ENCODE measurements around the gene GLRA2.
A peak's percentile ranks its signal among the peaks of the same experiment; 100 is the strongest.
"Not testable (repeated sequence)": the region's sequence is repeated elsewhere in the genome, so short reads cannot be mapped to it uniquely, and the experiment has no call there.

Gene GLRA2

DNA sequence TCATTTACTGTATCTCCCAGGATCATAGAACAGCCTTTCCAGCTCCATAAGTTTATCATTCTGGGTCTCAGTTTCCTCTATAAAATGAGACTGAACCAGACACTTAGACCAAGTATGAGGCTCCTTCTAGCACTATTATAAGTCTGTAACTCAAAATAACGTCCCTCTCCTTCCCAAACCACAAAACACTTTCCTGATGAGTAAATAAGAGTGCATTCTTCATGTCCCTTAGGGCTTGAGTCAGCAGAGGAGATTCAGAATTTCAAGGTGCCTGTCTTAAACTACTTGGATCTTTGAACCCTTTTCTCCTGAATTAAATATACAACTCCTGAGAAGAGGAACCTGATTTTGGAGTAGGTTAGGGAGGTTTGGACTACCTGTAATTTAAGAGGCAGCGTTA is 62.6 kb downstream of the GLRA2 start:
- DNase-seq (ENCODE audit: low read depth in 2 of 2), result no peak

DNA sequence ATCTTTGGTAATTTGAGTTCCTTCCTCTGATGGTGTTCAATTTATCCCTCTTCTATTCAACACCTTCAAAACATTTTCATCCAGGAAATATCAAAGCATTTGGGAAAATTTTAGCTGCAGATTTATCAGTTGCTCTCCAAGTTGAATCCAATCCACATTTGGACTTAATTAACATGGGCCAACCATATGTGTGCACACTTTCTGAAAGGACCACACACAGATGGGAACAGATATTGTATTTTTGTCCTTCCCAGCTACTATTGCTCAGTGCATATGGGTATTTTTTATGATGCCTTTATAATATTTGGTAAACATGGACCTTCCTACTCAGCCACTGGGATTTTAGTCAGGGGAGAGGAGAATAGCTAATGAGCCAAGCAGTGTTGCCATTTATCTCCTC is 65.2 kb downstream of the GLRA2 start:
- no peak for DNase-seq (ENCODE audit: low read depth in 2 of 2)

DNA sequence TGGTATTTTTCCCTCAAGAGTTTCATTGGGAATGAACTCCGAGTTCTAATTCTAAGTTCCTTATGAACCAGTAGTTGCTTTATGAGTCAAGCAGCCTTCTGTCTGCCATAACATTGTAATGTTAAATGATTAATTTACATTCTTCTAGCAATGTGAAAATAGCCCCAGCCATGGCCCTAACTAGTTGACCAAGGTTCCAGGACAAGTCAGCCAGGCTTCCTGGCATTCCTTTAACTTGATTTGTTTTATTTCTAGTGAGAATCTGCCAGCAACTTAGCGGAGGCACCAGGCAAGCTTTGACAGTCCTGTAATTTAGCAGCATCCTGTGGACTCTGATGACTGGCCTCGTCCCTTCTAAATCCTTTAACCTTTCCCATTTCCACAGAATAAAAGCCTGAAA is 69.0 kb downstream of the GLRA2 start:
- no peak for DNase-seq (ENCODE audit: low read depth in 2 of 2)

DNA sequence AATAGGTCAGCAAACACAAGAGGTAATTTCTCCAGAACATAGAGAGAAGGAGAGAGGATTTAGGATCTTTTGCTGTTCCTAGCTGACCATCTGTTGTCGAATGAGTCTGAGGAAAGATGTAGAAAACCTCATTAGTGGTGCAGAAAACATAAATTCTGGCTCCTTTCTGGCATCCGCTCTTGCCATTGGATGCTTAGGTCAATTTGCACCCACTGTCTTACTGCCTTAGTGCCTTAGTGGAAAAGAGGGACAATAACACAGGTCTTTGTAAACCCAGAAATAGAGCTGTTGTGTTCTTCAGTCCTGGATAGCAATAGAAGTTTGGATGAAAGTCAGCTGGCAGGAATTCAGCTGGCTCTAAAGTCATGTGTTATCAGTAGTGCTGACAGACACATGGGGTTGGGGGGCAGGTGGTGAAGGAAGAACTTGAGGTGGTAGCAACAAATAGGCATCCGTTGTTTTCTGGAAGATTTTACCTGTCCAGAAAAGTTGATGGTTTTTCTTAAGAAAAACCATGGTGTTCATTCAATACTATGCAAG is 78.2 kb downstream of the GLRA2 start:
- DNase-seq (ENCODE audit: low read depth in 2 of 2), result no peak

DNA sequence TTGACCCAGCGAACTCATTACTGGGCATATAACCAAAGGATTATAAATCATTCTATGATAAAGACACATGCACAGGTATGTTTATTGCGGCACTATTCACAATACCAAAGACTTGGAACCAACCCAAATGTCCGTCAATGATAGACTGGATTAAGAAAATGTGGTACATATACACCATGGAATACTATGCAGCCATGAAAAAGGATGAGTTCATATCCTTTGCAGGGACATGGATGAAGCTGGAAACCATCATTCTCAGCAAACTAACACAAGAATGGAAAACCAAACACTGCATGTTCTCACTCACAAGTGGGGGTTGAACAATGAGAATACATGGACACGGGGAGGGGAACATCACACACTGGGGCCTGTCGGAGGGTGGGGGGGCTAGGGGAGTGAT is 83.1 kb downstream of the GLRA2 start:
- DNase-seq (ENCODE audit: low read depth in 2 of 2), result not testable (repeated sequence)

DNA sequence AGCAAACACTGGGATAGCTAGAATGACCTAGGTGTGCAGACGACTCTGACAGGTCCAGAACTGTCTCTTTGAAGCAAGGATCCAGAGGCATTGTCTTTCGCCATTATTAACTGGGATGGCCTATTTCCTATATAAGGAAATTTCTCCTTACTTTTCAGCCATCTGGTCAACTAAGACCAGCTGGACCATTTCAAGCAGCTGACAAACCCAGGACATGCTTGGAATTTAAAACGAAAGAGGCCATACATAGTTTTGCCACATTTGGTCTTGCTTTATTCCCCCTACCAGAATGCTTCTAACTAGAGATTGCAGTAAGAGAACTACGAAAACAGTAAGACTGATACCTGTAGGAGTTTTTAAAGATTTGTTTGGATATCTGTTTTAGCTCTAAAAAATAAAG is 87.0 kb downstream of the GLRA2 start:
- no peak for DNase-seq (ENCODE audit: low read depth in 2 of 2)

DNA sequence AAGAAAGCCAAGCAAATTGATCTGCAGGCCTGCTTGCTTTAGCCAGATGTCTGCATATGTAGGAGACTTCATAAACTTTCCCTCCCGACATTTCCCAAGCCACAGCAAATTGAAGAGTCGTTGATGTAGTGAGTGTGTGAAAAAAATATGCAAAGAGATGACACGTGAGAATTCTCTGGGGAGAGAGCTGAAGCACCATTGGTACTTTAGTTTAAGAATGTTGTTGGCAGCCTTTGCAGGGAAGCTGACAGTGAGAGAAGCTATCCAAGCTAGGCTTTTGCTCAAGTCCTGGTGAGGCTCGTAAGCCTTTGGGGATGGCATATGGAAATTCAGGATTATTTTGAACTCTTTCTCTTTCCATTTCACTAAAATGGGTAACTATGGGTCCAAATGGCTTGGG is 87.5 kb downstream of the GLRA2 start:
- no peak for DNase-seq (ENCODE audit: low read depth in 2 of 2)

DNA sequence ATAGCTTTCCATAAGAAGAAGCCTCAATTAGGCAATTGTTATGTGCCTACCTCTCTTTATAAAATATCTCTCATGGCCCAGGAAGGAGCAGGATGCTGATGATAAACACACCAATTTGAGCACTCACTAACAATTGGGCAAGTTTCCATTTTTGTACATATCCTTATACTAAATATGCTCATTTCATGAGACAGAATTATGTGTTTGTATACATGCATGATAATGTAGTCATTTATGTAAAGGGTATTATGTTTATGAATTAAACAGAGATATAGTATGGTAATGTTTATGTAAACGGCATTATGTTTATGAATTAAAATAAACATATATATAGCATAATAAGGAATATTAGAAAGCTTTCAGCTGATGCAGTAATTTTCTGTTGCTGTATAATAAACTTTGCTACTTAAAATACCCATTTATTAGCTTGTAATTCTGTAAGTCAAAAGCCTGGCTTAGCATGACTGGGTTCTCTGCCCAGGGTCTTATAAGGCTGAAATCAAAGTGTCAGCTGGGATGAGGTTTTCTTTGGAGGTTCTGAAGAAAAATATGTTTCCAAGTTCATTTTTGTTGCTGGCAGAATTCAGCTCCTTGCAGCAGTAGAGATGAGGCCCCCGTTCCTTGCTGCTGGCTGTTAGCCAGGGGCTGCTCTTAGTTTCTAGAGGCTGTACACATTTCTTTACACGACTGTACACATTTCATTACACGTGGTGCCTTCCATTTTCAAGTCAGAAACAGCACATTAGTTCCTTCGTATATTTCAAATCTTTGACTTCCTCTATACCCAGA is 89.0 kb downstream of the GLRA2 start:
- no peak for DNase-seq (ENCODE audit: low read depth in 2 of 2)

DNA sequence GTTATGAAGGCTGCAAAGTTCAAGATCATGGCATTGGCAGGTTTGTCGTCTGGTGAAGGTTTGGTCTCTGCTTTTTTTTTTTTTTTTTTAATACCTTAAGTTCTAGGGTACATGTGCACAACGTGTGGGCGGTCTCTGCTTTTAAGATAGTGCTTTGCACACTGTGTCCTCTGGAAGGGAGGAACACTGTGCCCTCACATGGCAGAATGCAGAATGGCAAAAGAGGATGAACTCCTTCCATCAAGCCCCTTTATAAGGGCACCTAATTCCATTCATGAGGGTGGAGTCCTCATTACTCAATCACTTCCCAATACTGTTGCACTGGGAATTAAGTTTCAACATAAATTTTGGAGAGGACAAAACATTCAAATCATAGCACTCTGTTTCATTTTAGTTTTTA is 101.4 kb downstream of the GLRA2 start:
- DNase-seq (ENCODE audit: low read depth in 2 of 2), result no peak

DNA sequence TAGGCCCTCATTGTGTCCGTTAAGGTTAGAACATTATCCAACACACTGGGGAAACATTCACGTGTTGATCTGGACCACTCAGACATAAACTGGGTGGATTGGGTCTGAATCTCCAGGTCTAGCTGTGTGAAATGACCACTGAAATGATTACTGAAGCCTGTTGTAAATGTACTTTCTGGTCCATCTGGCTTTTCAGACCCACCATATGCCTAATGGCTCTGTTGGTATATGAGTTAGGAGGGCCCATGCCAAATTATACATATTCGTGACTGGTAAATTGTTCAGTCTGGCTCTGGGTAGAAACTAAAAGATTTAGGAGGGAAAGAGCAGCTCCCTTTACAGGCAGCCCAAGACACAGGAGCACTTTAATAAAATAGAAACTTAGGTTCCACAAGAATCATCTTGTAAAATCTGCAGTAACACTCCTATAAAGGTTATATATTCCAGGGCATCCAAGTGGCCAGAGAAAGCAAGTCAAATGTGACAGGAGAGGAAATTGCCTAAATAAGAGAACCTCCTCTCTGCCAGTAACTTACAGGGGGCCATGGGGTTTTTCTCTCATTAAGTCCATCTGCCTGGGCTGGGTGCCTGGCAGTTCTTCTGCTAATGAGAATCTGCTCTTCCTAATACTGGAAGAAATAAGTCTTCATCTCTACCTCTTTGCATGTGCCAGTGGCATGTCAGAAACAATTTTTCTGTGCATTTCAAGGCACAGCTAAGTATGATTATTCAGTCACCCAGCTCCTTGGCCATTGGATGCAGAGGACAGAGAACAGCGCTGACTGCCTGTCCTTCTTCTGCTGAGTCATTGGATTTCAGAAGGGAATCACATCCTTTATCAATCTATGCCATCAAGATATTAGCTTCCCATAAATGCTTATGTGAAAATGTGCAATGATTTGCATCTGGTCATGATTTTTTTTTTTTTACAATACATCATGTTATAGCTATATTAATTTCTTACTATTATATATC is 112.6 kb downstream of the GLRA2 start:
- no peak for DNase-seq (ENCODE audit: low read depth in 2 of 2)

DNA sequence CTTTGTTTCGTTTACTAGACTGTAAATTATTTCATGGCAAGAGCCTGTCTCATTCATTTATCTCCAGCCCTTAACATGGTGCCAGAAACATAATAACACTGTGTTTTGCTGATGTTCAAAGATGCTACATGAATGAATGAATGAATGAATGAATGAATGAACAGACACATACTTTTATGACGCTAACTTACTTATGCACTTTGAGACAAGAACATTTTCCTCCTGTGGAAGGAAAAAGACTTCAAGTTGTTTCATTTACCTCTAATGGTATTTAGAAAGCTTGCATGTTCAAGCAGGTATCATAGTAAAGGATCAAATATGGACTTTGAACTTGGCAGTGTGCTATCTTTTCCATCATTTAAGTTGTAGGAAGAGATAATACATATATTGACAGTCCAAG is 131.6 kb downstream of the GLRA2 start:
- no peak for DNase-seq (ENCODE audit: low read depth in 2 of 2)

DNA sequence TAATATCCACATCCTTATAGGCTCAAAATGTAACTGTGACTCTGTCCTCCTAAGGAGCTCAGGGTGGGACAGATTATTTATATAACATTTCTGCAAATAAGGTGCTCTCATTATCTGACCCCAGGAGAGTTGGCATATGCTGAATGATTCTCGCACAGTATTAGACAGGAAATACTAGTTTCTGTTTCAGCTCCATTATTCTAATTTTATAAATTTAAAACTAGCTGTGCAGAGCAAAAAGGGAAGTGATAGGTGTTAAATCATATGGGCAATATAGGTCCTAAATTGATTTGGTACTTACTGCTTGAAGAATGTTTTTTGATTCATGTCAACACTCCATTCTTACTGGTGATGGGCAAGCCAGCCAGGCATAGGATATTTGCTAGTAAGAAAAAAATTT is 141.5 kb downstream of the GLRA2 start:
- no peak for DNase-seq (ENCODE audit: low read depth in 2 of 2)

DNA sequence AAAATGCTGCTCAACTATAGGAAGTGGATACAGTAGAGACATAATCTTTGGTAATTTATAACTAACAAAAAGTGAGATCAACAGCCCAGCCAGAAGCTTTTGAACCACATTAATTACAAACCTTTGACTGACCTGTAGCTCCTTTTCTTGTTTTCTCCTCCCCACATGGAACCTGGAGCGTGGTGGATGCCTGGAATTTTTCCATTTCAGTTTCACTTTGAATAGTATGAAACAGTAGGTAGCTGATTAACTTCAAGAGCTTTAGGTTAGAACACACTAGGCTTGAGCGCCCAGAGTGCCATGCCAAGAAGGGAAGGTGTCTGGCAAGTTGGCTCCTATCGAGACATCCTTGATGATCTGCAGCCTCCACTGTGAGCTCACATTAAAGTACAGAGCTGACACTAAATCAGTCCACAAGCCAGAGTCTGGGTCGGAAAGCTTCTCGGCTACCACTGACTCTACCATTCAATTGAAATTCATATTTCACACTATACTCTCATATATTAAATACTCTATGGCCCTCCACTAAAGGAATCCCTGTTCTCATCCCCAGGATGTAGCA is 143.4 kb downstream of the GLRA2 start:
- no peak for DNase-seq (ENCODE audit: low read depth in 2 of 2)

DNA sequence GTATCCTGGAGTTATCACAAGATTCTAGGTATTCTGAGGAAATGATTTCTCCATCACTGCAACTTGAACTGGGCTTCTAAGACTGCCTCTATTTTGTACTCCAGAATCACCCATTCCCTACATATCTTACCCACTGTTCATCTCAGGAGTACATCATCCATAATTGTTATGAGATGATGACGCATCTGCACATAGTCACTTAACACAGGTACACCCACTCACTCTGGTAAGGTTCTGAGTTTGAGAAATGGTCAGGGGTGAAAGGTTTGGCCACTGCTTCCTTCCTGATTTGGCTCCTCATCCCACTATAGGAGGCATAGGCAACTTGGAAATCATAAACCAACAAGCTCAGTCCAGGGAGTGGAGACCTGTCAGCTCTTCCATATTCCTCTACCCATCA is 143.9 kb downstream of the GLRA2 start:
- DNase-seq (ENCODE audit: low read depth in 2 of 2), result no peak

DNA sequence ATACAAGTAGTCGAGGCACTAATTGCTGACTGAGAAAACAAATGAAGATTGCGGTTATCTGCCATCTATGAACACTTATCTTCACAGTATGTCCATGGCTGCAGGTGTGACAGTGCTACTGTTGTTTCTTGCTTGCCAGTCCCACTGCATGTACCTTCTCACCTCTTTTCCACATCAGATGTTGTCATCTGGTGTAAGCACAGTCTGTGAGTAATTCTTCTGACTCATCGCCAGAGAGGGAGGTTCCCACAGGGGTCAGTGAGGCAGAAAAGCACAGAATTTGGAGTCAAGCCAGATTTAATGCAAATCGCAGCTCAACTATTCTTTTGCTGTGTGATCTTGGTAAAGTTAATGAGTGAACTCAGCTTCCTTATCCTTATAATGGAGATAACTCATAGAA is 144.4 kb downstream of the GLRA2 start:
- DNase-seq (ENCODE audit: low read depth in 2 of 2), result peak in 1 of 2 donors; percentile 0

DNA sequence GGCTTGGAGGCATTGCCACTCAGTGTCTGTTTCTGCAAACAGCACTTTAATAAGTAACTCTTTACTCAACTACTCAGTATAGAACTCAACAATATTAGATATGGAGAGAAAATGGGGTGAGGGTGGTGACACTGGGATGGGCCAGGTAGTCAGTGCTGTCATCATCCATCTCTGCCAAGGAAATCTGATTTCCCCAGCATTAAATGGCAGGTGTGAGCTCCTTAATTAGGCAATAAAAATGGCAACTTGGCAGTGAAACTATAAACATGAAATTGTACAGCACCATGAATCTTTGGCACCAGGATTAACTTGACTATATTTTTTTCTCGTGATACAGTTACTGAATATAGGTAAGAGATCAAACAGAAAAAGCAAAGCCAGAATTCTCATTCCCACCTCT is 146.2 kb downstream of the GLRA2 start:
- DNase-seq (ENCODE audit: low read depth in 2 of 2), result no peak

DNA sequence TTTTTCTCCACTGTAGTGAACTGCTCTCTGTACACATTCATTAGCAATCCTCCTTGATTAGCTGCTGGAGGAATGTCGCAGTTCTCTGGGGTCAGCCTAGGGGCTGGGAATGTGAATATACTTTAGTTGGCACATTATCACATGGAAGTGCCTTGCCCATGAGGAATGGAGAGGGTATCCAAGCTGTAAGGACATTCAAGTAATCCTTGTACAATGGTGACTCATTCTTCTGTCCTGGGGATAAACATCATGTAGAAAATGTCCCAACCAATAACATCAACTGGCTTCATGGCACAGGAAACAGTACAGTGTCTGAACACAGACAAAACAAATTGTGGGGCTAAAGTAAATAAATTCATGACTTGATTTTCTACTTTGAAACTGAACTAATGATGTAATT is 147.1 kb downstream of the GLRA2 start:
- DNase-seq (ENCODE audit: low read depth in 2 of 2), result no peak

DNA sequence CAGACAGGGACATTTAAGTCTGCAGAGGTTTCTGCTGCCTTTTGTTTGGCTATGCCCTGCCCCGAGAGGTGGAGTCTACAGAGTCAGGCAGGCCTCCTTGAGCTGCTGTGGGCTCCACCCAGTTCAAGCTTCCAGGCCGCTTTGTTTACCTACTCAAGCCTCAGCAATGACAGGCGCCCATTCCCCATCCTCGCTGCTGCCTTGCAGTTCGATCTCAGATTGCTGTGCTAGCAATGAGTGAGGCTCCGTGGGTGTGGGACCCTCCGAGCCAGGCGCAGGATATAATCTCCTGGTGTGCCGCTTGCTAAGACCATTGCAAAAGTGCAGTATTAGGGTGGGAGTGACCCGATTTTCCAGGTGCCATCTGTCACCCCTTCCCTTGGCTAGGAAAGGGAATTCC is 159.0 kb downstream of the GLRA2 start:
- not testable (repeated sequence) for DNase-seq (ENCODE audit: low read depth in 2 of 2)

DNA sequence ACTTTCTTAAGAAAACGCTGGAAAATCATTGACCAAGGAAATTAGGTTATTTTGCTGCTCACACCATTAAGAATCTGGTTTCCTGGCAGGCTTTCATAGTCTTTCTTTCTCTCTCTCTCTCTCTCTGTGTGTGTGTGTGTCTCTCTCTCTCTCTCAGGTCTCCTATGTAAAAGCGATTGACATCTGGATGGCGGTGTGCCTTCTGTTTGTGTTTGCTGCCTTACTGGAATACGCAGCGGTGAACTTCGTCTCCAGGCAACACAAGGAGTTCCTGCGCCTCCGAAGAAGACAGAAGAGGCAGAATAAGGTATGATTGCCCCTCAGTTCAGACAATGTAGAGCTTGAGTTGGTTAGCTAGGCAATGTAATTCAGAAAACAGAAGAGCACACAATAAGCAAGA is 161.2 kb downstream of the GLRA2 start:
- no peak for DNase-seq (ENCODE audit: low read depth in 2 of 2)

DNA sequence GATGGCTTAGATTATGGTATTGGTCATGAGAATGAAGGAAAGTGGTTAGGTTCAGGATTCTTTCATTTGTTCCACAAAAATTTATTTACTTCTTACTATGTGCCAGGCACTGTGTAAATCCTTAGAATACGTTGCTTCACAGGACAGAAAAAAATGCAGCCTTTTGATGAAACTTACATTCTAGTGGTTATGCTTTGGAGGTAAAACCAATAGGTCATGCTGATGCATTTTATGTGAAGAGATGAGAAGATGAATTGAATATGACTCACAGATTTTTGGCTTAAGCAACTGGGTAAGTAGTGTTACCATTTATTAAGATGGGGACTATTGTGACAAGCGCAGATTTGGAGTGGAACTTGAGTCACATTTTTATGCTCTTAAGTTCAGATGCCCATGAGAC is 165.3 kb downstream of the GLRA2 start:
- no peak for DNase-seq (ENCODE audit: low read depth in 2 of 2)

DNA sequence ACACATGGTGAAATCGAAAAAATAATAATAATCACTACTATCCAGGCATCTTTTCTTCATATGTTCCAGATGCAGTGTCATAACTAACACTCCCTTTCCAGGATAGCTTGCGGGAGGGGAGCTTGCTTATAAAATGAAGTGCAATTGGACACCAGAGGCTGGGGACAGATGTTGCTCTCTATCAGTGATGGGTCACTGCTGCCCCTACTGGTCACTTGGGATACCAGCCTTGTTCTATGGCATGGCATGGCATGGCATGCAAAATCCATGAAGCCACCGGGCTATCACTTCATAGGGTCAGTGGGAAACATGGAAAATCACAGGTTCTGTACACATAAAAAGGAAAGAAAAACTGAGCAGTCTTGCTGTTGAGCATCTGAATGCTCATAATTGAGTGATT is 168.1 kb downstream of the GLRA2 start:
- no peak for DNase-seq (ENCODE audit: low read depth in 2 of 2)

DNA sequence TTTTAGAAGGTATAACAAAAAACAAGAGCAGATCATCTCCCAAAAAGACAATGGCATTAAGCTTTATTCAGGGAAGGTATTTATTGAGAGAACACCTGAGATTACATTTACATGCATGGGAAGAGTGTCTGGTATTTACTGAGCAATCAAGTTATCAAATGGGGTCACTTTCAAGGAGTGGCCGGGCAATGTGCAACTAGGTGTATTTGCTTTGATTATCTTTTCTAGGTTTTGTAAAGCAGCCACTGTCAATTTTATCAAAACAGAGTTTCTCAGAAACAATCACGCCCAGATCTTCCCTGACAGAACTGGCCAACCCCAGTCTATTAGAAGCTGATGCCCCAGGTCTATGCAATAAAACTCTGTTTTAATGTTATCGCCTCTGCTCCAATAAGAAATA is 169.5 kb downstream of the GLRA2 start:
- no peak for DNase-seq (ENCODE audit: low read depth in 2 of 2)

Data from stimulated activated CD8-positive, alpha-beta memory T cell treated with anti-CD3 and anti-CD28 coated beads, Interleukin-15, amount 100 ng/mL, for 48 hours (primary cell).